Loucy (cell line): ENCODE data around the gene TAS1R2.

Experiments used
- H2AFZ ChIP-seq: fragments of 200-600 bp; sonication (generic); 2 replicates; pipeline ENCODE4 v1.6.0; 2016; ENCODE audit warnings: antibody characterized with exemption, mild to moderate bottlenecking, low read length, moderate library complexity
- H3F3A ChIP-seq: fragments of 200-600 bp; 2 replicates; pipeline ENCODE4 v1.6.0; 2016; ENCODE audit warnings: antibody characterized with exemption, low read depth, mild to moderate bottlenecking
- H3K27me3 ChIP-seq: fragments of 200-600 bp; sonication (generic); 2 replicates; pipeline ENCODE4 v1.6.1; 2014; ENCODE audit warnings: low read length, mild to moderate bottlenecking; ENCODE audit not compliant: insufficient read depth, poor library complexity, severe bottlenecking
- H3K36me3 ChIP-seq: fragments of 200-600 bp; sonication (generic); 2 replicates; pipeline ENCODE4 v1.6.1; 2016; ENCODE audit warnings: low read length; ENCODE audit not compliant: insufficient read depth
- H3K4me1 ChIP-seq: fragments of 200-600 bp; sonication (generic); 2 replicates; pipeline ENCODE4 v1.5.1; 2014; ENCODE audit warnings: low read length, mild to moderate bottlenecking; ENCODE audit not compliant: insufficient read depth, poor library complexity, severe bottlenecking
- H3K4me2 ChIP-seq: fragments of 200-600 bp; sonication (generic); 2 replicates; pipeline ENCODE4 v1.6.0; 2014; ENCODE audit warnings: antibody characterized with exemption, low read length, low read depth, mild to moderate bottlenecking; ENCODE audit not compliant: poor library complexity, severe bottlenecking
- H3K4me3 ChIP-seq: fragments of 200-600 bp; sonication (generic); 2 replicates; pipeline ENCODE4 v1.5.1; 2014; ENCODE audit warnings: low read length, mild to moderate bottlenecking, mixed read lengths; ENCODE audit not compliant: poor library complexity, severe bottlenecking
- H3K79me2 ChIP-seq: fragments of 200-600 bp; sonication (generic); 2 replicates; pipeline ENCODE4 v1.6.1; 2014; ENCODE audit warnings: low read length; ENCODE audit not compliant: insufficient read depth
- H3K9ac ChIP-seq: fragments of 200-600 bp; sonication (generic); 2 replicates; pipeline ENCODE4 v1.6.0; 2014; ENCODE audit warnings: mild to moderate bottlenecking, low read depth, low read length, moderate library complexity; ENCODE audit not compliant: poor library complexity, severe bottlenecking
- H3K9me2 ChIP-seq: fragments of 200-600 bp; sonication (generic); replicated peaks from 2 replicates; pipeline ENCODE4 v1.6.1; 2016; ENCODE audit warnings: low read depth, low read length, mixed read lengths
- H3K9me3 ChIP-seq: fragments of 200-600 bp; sonication (generic); 2 replicates; pipeline ENCODE4 v1.6.1; 2014; ENCODE audit warnings: mild to moderate bottlenecking, antibody characterized with exemption, low read length, low read depth; ENCODE audit not compliant: insufficient read depth
- H4K20me1 ChIP-seq: fragments of 200-600 bp; sonication (generic); 2 replicates; pipeline ENCODE4 v1.6.0; 2014; ENCODE audit warnings: antibody characterized with exemption, low read length, mild to moderate bottlenecking; ENCODE audit not compliant: insufficient read depth, poor library complexity, severe bottlenecking
- EZH2phosphoT487 ChIP-seq: fragments of 200-600 bp; IDR thresholded peaks from 2 replicates; pipeline ENCODE4 v1.6.1; 2018; ENCODE audit warnings: antibody characterized with exemption, mild to moderate bottlenecking, moderate library complexity, borderline replicate concordance
- TF ChIP-seq, protein P1 (sequence below): fragments of 200-600 bp; sonication (generic); conservative IDR thresholded peaks from 2 replicates; pipeline ENCODE4 v1.5.1; 2014; ENCODE audit warnings: mild to moderate bottlenecking, antibody characterized with exemption, low read length

The TAS1R2 gene

DNA sequence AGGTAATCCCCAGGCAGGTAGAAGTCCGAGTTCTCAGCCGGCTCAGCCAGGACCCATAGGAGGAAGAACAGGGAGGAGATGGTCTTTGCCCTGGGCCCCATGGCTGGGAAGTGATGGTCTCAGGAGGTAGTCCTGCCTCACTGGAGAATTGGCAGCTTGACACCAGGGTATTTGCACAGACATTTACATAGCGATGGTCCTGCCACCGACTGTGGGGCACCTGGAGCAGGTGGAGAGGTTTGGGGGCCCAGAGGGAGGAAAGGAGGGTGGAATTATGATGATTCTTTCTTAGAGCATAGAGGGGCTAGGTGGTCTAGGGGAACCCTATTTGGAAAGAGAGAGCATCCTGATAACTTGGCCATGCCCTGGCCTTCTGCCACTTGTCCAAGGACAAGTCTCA, at the start of gene TAS1R2:
Gene TAS1R2, minus strand, starts transcription at position 101 of the 400 bp plus-strand sequence. Its CDS starts 0 bp downstream, at position 101.
- no peaks in the 10 kb centered on the region for H3K36me3 ChIP-seq
- H3K9me3 ChIP-seq = no peaks in the 10 kb centered on the region
- no peaks in the 10 kb centered on the region for H4K20me1 ChIP-seq
- peaks cover 7% of the 10 kb centered on the region for H3K4me1 ChIP-seq
- no peak within 1 kb of the TSS for H3K4me2 ChIP-seq
- no peak within 1 kb of the TSS for H3K9ac ChIP-seq
- no peaks in the 10 kb centered on the region for H3F3A ChIP-seq
- no peak for TF ChIP-seq EZH2phosphoT487
- TF ChIP-seq, protein P1, sequence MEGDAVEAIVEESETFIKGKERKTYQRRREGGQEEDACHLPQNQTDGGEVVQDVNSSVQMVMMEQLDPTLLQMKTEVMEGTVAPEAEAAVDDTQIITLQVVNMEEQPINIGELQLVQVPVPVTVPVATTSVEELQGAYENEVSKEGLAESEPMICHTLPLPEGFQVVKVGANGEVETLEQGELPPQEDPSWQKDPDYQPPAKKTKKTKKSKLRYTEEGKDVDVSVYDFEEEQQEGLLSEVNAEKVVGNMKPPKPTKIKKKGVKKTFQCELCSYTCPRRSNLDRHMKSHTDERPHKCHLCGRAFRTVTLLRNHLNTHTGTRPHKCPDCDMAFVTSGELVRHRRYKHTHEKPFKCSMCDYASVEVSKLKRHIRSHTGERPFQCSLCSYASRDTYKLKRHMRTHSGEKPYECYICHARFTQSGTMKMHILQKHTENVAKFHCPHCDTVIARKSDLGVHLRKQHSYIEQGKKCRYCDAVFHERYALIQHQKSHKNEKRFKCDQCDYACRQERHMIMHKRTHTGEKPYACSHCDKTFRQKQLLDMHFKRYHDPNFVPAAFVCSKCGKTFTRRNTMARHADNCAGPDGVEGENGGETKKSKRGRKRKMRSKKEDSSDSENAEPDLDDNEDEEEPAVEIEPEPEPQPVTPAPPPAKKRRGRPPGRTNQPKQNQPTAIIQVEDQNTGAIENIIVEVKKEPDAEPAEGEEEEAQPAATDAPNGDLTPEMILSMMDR = no peak
- H3K9me2 ChIP-seq = no peaks in the 10 kb centered on the region
- H3K27me3 ChIP-seq = no peaks in the 10 kb centered on the region
- H2AFZ ChIP-seq = no peak within 1 kb of the TSS
- no peaks in the 10 kb centered on the region for H3K79me2 ChIP-seq
- H3K4me3 ChIP-seq = no peak within 1 kb of the TSS

DNA sequence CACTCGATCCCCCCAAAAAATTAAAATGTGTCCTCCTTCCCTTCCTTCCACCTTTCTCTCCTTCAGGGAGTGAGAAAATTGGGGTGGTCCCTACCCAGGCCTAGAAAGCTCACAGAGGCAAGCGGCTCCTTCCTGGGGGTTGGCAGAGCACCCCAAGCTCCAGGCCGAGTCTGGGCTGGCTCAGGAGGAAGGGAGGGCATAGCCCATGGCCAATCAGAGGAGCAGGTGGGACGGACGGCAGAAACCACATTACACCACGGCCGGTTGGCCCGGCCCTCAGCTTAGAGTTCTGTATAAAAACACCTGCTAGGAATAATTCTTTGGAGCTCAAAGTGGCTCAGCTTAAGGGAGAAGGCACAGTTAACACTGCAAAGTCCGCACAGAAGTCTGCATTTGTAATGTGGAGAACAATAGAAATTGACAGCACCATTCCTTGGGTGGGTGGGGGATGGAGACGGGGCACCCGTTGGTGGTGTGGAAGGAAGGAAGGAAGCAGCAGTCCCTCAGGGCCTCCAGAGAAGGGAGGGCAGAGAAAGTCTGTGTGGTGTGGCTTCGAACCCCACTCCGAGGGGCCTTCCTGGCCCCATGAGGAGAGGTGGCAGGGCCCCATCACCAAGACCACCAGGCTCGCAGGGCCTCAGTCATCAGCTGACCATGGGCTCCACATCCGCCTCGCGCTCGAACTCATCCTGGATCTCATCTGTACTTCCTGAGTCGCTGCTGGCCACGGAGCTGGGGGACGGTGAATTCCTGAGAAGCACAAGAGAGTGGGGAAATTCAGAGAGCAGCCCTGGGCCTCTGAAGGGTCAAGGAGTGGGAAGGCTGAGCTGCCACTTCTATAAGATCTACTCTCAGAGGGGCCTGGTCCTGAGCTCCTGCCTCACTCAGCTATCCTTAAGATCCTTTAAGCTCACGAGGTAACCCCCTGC, 48.7 kb upstream of the TAS1R2 start:
- no peaks in the 10 kb centered on the region for H3K9me3 ChIP-seq
- peak overlapping the region; percentile 83 for H3K9ac ChIP-seq
- peak overlapping the region; percentile 72 for H3K4me2 ChIP-seq

DNA sequence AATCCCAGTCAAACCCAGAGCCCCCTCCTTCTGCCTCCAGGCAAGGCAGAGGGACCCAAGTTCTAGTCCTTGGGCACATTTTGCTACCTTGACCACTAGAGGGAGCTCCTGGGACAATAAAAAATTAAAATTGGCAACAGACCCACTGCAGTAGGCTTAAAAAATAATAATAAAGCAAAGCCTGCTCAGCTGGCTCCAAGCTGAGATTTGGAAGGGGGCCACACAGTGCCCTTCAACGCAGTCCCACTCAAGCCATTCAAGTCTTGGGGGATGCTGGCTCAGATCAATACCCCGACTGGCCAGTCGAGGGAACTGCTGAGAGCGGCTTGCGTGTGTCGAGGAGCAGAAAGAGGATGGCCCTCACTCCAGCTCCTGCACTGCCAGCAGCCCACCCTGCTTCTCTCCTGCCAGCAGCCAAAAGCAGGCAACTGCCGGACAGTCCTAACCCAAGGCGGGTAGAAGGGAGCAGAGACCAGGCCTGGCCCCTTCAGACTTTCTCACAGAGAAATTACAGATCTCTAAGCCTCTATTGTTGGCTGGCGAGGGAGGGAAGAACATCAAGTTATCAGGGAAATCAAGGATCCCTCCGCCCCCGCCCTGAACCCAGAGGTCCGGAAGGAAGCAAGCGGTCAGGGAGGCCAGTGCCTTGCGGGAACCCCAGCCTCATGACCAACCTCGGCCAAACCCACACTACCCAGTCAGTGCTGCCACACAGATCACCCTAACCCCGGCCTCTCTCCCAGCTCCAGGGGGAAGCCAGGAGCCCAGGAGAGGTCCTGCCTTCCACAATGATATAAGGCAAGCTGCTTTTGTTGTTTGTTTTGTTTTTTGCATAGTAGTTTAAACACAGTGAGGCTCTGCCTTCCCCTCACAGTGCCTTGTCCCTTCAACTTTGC, 47.8 kb upstream of the TAS1R2 start:
- Histone ChIP-seq H3K4me3 (peak overlapping the region; percentile 65), H3K79me2 (no peaks in the 10 kb centered on the region), H2AFZ (no peak overlapping the region), H3K9me2 (no peaks in the 10 kb centered on the region), H4K20me1 (no peaks in the 10 kb centered on the region), H3F3A (peaks cover 10% of the 10 kb centered on the region), H3K36me3 (peaks cover 29% of the 10 kb centered on the region; the same call in 1 of the 2 replicates), H3K4me2 (peak overlapping the region; percentile 72), H3K27me3 (no peaks in the 10 kb centered on the region), H3K4me1 (peaks cover 39% of the 10 kb centered on the region), H3K9me3 (no peaks in the 10 kb centered on the region), H3K9ac (peak overlapping the region; percentile 83)
- TF ChIP-seq EZH2phosphoT487 = no peak
- TF ChIP-seq, protein P1 = peak; percentile 100

More for the DNA sequence above, 48.7 kb upstream of the TAS1R2 start:
- peaks cover 37% of the 10 kb centered on the region for H3K4me1 ChIP-seq
- H2AFZ ChIP-seq = no peak overlapping the region
- no peak for TF ChIP-seq EZH2phosphoT487
- TF ChIP-seq, protein P1 = no peak
- no peaks in the 10 kb centered on the region for H3K9me2 ChIP-seq
- H3K4me3 ChIP-seq = peak overlapping the region; percentile 65
- H3K36me3 ChIP-seq = peaks cover 35% of the 10 kb centered on the region; the same call in 1 of the 2 replicates
- H3F3A ChIP-seq = peaks cover 10% of the 10 kb centered on the region
- no peaks in the 10 kb centered on the region for H4K20me1 ChIP-seq
- H3K79me2 ChIP-seq = no peaks in the 10 kb centered on the region
- H3K27me3 ChIP-seq = no peaks in the 10 kb centered on the region
